HG02798 (cell line): Measurements from ENCODE around the gene BMS1.
A peak's percentile ranks its signal among the peaks of the same experiment; 100 is the strongest.
"Not testable (repeated sequence)": the region's sequence is repeated elsewhere in the genome, so short reads cannot be mapped to it uniquely, and the experiment has no call there.

Experiments
- ATAC-seq: cut with Tn5 transposase; IDR thresholded peaks from one replicate; pipeline ENCODE4 v1.9.1; 2021; ENCODE audit warnings: mild to moderate bottlenecking; ENCODE audit not compliant: unreplicated experiment, poor library complexity

Gene BMS1

GRCh38 chr10:42859256-42859655 lies 76.7 kb downstream of the BMS1 start:
- no peak for ATAC-seq

- not testable (repeated sequence) for ATAC-seq
These were observed 77.4 kb downstream of the BMS1 start for GRCh38 chr10:42860016-42860415.

- not testable (repeated sequence) for ATAC-seq
These were observed 80.2 kb downstream of the BMS1 start for GRCh38 chr10:42862801-42863200.

GRCh38 chr10:42864575-42864974 lies 82.0 kb downstream of the BMS1 start:
- no peak for ATAC-seq

GRCh38 chr10:42865716-42866114 lies 83.1 kb downstream of the BMS1 start:
- no peak for ATAC-seq

GRCh38 chr10:42866115-42866995 lies 83.8 kb downstream of the BMS1 start:
- peak; percentile 71 for ATAC-seq

- no peak for ATAC-seq
These were observed 85.0 kb downstream of the BMS1 start for GRCh38 chr10:42867571-42867970.

GRCh38 chr10:42868530-42868929 lies 85.9 kb downstream of the BMS1 start:
- no peak for ATAC-seq

GRCh38 chr10:42869977-42870350 lies 87.4 kb downstream of the BMS1 start:
- ATAC-seq: no peak

GRCh38 chr10:42871138-42871641 lies 88.6 kb downstream of the BMS1 start:
- ATAC-seq: not testable (repeated sequence)

- ATAC-seq: no peak
These were observed 89.2 kb downstream of the BMS1 start for GRCh38 chr10:42871823-42872222.

GRCh38 chr10:42872865-42873435 lies 90.4 kb downstream of the BMS1 start:
- ATAC-seq: no peak

- ATAC-seq: no peak
These were observed 92.3 kb downstream of the BMS1 start for GRCh38 chr10:42874713-42875387.

GRCh38 chr10:42875388-42875755 lies 92.8 kb downstream of the BMS1 start:
- ATAC-seq: no peak

- ATAC-seq: no peak
These were observed 93.3 kb downstream of the BMS1 start for GRCh38 chr10:42875798-42876341.

GRCh38 chr10:42876476-42876875 lies 93.9 kb downstream of the BMS1 start:
- no peak for ATAC-seq

- ATAC-seq: no peak
These were observed 94.3 kb downstream of the BMS1 start for GRCh38 chr10:42876945-42877344.

- no peak for ATAC-seq
These were observed 95.0 kb downstream of the BMS1 start for GRCh38 chr10:42877496-42878030.

GRCh38 chr10:42878134-42878820 lies 95.7 kb downstream of the BMS1 start:
- no peak for ATAC-seq

- ATAC-seq: no peak
These were observed 96.2 kb downstream of the BMS1 start for GRCh38 chr10:42878821-42879195.
